GM10248 (cell line): ENCODE measurements around the gene ATXN7L3.
A peak's percentile ranks its signal among the peaks of the same experiment; 100 is the strongest.
"Not testable (repeated sequence)": the region's sequence is repeated elsewhere in the genome, so short reads cannot be mapped to it uniquely, and the experiment has no call there.

Source experiments
- CTCF ChIA-PET: fragments of 300-600 bp; sonication (Branson Sonifier 250); formaldehyde crosslinking; extraction: SDS; loops from one replicate; lab custom pipeline; 2021; ENCODE audit warnings: antibody characterized with exemption; lab: Yijun Ruan, JAX
- POLR2A ChIA-PET: fragments of 350-650 bp; sonication (Branson Sonifier 250); formaldehyde crosslinking; extraction: SDS; loops from one replicate; lab custom pipeline; 2020; ENCODE audit warnings: antibody characterized with exemption; lab: Yijun Ruan, JAX
- DNase-seq: peaks from one replicate; pipeline ENCODE4 v3.0.0; 2012; ENCODE audit errors: extremely low spot score
- CTCF ChIP-seq: IDR thresholded peaks from 2 replicates; pipeline ENCODE4 v1.5.1; 2012; ENCODE audit warnings: mild to moderate bottlenecking, low read depth; ENCODE audit errors: extremely low read depth, missing control alignments, control extremely low read depth

The ATXN7L3 gene

GRCh38 chr17:44199553-44200477 is at the start of gene ATXN7L3:
ATXN7L3 (minus strand) TSS chr17:44199884; CDS start chr17:44198070, 1,814 bp downstream.
- no peak for TF ChIP-seq CTCF
- peak; percentile 99 for DNase-seq
- POLR2A ChIA-PET, result interaction anchor here (0.6 to 1.3 kb wide), 8 partner anchors 8 to 279 kb away, joined by 3 to 7 read pairs (median 4); no protein-coding TSS in a partner anchor
- CTCF ChIA-PET, result interaction anchor here (1.0 to 6.5 kb wide), 3 partner anchors 11 to 127 kb away, joined by 3 to 61 read pairs (median 4); no protein-coding TSS in a partner anchor

GRCh38 chr17:44247876-44248736 is 48.4 kb upstream of the ATXN7L3 start:
- POLR2A ChIA-PET, result no interaction called here
- TF ChIP-seq CTCF, result no peak
- CTCF ChIA-PET, result interaction anchor here (1.0 to 2.2 kb wide), 3 partner anchors 27 to 83 kb away, joined by 4 to 9 read pairs (median 5); no protein-coding TSS in a partner anchor
- no peak for DNase-seq

- CTCF ChIA-PET, result interaction anchor here (1.1 to 2.2 kb wide), 6 partner anchors 26 to 276 kb away, joined by 3 to 9 read pairs (median 4); partner anchors contain the start of gene GRN
- DNase-seq, result no peak
- POLR2A ChIA-PET, result no interaction called here
- no peak for TF ChIP-seq CTCF
Measured at GRCh38 chr17:44247440-44247841, 47.8 kb upstream of the ATXN7L3 start.

GRCh38 chr17:44241106-44241624 is 41.5 kb upstream of the ATXN7L3 start:
- ChIA-PET CTCF (interaction anchor here (0.9 to 1.4 kb wide), 4 partner anchors 17 to 38 kb away, joined by 3 to 4 read pairs (median 3); no protein-coding TSS in a partner anchor), POLR2A (no interaction called here)
- TF ChIP-seq CTCF, result no peak
- no peak for DNase-seq

GRCh38 chr17:44237886-44238285 is 38.2 kb upstream of the ATXN7L3 start:
- CTCF ChIA-PET, DNase-seq, POLR2A ChIA-PET: not testable (repeated sequence)

- no peak for DNase-seq
- no peak for TF ChIP-seq CTCF
- POLR2A ChIA-PET, result no interaction called here
- CTCF ChIA-PET, result interaction anchor here (1.0 kb wide), 1 partner anchor 27 kb away, joined by 3 read pairs; no protein-coding TSS in a partner anchor
Measured at GRCh38 chr17:44236444-44236991, 36.8 kb upstream of the ATXN7L3 start.
